ENCODE measurements around the gene DBP.

DBP gene

DNA sequence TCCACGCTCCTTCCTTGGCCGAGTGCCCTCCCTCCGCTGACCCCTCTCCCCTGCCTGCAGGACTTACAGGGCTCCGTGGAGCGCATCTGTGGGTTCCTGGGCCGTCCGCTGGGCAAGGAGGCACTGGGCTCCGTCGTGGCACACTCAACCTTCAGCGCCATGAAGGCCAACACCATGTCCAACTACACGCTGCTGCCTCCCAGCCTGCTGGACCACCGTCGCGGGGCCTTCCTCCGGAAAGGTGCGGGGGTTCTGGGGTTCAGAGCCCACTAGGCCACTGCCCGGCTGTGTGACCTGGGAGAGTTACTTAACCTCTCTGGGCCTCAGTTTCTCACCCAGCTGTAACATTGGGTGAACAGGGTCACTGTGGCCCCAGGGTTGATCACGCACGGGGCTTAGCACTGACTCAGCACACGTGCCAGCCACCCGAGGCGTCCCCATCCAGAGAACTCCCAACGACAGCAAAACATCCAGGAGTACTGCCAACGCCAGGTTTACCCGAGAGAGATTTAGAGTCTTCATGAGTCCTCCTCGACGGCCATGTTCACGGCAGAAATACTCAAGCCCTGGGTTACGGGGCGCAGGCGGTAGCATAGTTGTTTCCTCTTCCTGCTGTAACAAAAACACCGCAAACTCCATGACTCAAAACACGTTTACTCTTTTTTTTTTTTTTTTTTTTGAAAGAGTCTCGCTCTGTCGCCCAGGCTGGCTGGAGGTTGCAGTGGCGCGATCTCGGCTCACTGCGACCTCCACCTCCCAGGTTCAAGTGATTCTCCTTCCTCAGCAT, 40.3 kb downstream of the DBP start:
- TF ChIP-seq SIN3A (IDR thresholded peaks at IDR 0.05; ENCODE audit: borderline replicate concordance, insufficient read depth, low read length) = no peak

DNA sequence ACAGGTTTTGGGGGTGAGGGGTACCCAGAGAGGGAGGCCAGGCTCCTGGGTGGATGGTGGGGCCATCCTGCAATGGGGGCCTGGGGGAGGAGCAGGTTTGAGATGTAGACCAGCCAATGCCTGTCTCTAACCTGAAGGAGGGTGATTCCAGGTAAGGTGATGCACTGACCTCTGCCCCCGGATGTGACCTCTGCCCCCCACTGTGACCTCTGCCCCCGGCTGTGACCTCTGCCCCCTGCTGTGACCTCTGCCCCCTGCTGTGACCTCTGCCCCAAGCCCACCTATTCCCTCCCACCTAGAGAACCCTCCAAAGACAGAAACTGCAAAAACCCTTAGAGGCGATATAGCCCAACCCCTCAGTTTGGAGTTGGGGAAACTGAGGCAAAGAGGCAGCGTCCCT, 40.9 kb downstream of the DBP start:
- no peak for TF ChIP-seq REST (IDR thresholded peaks at IDR 0.05; ENCODE audit: insufficient read depth in 1 of 2, low read depth in 2 of 2, low read length in 2 of 2)
- no peak for TF ChIP-seq POLR2AphosphoS5 (IDR thresholded peaks at IDR 0.05; ENCODE audit: low read depth, low read length)
- TF ChIP-seq TAF1 (IDR thresholded peaks at IDR 0.05; ENCODE audit: borderline replicate concordance, insufficient read depth, low read length) = no peak
- no peak for TF ChIP-seq SIN3A (IDR thresholded peaks at IDR 0.05; ENCODE audit: borderline replicate concordance, insufficient read depth, low read length)
- TF ChIP-seq FOXP2 (optimal IDR thresholded peaks at IDR 0.05; ENCODE audit: borderline replicate concordance, extremely low read depth, extremely low read length, insufficient read depth) = no peak

GRCh38 chr19:48595833-48596232, 41.3 kb downstream of the DBP start:
- TF ChIP-seq SIN3A (IDR thresholded peaks at IDR 0.05; ENCODE audit: borderline replicate concordance, insufficient read depth, low read length) (no peak), POLR2AphosphoS5 (IDR thresholded peaks at IDR 0.05; ENCODE audit: low read depth, low read length) (no peak), FOXP2 (optimal IDR thresholded peaks at IDR 0.05; ENCODE audit: borderline replicate concordance, extremely low read depth, extremely low read length, insufficient read depth) (no peak), TAF1 (IDR thresholded peaks at IDR 0.05; ENCODE audit: borderline replicate concordance, insufficient read depth, low read length) (no peak), REST (IDR thresholded peaks at IDR 0.05; ENCODE audit: insufficient read depth in 1 of 2, low read depth in 2 of 2, low read length in 2 of 2) (no peak)

DNA sequence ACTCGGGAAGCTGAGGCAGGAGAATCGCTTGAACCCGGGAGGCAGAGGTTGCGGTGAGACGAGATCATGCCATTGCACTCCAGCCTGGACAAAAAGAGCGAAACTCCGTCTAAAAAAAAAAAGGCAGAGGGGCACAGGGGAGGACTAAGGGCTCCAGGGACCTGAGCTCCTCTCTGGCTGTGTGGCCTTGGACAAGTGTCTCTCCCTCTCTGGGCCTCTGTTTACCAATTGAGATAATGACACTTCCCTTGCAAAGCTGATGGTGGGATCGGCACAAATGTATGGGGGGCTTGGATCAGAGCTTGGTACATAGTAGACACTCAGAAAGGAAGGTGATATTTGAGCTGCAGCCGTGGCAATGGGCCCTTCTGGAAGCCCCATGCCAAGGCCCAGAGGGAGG, 42.0 kb downstream of the DBP start:
- TF ChIP-seq REST (IDR thresholded peaks at IDR 0.05; ENCODE audit: insufficient read depth in 1 of 2, low read depth in 2 of 2, low read length in 2 of 2) (no peak), TAF1 (IDR thresholded peaks at IDR 0.05; ENCODE audit: borderline replicate concordance, insufficient read depth, low read length) (no peak), FOXP2 (optimal IDR thresholded peaks at IDR 0.05; ENCODE audit: borderline replicate concordance, extremely low read depth, extremely low read length, insufficient read depth) (no peak), SIN3A (IDR thresholded peaks at IDR 0.05; ENCODE audit: borderline replicate concordance, insufficient read depth, low read length) (no peak), POLR2AphosphoS5 (IDR thresholded peaks at IDR 0.05; ENCODE audit: low read depth, low read length) (no peak)

DNA sequence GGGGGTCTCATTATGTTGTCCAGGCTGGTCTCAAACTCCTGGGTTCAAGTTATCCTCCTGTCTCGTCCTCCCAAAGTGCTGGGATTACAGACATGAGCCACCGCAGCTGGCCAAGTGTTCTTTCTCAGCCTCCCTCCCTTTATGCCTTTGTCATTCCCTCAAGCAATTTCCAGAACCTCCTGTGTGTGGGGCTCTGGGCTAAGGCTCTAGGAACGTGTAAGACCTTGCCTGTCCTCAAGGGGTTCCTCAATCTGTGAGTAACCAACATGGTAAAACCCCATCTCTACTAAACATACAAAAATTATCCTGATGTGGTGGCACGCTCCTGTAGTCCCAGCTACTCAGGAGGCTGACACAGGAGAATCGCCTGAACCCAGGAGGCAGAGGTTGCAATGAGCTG, 46.2 kb downstream of the DBP start:
- TF ChIP-seq FOXP2 (optimal IDR thresholded peaks at IDR 0.05; ENCODE audit: borderline replicate concordance, extremely low read depth, extremely low read length, insufficient read depth) = no peak
- TF ChIP-seq SIN3A (IDR thresholded peaks at IDR 0.05; ENCODE audit: borderline replicate concordance, insufficient read depth, low read length) = no peak
- no peak for TF ChIP-seq REST (IDR thresholded peaks at IDR 0.05; ENCODE audit: insufficient read depth in 1 of 2, low read depth in 2 of 2, low read length in 2 of 2)
- TF ChIP-seq POLR2AphosphoS5 (IDR thresholded peaks at IDR 0.05; ENCODE audit: low read depth, low read length) = no peak
- no peak for TF ChIP-seq TAF1 (IDR thresholded peaks at IDR 0.05; ENCODE audit: borderline replicate concordance, insufficient read depth, low read length)
